DND-41 (cell line): ENCODE results near the gene CDC123.

Experiments used
- ATAC-seq: fragments of 200-7000 bp; cut with Tn5 transposase; 3 replicates; pipeline ENCODE4 v1.9.1; 2021; ENCODE audit warnings: low read depth; ENCODE audit not compliant: insufficient read depth
- DNase-seq: peaks from one replicate; pipeline ENCODE4 v3.0.0-alpha.2; 2020
- H2AFZ ChIP-seq: 2 replicates; pipeline ENCODE4 v1.6.0; 2012; ENCODE audit warnings: low read depth, low read length
- H3K27ac ChIP-seq: 2 replicates; pipeline ENCODE4 v1.5.1; 2012; ENCODE audit warnings: low read length, inconsistent platforms
- H3K27me3 ChIP-seq: fragments of 200-600 bp; sonication (generic); 2 replicates; pipeline ENCODE4 v1.6.0; 2012; ENCODE audit warnings: low read length, mild to moderate bottlenecking, inconsistent platforms; ENCODE audit not compliant: insufficient read depth, poor library complexity
- H3K36me3 ChIP-seq: 2 replicates; pipeline ENCODE4 v1.5.1; 2012; ENCODE audit warnings: low read length, inconsistent platforms; ENCODE audit not compliant: insufficient read depth
- H3K4me1 ChIP-seq: 2 replicates; pipeline ENCODE4 v1.5.1; 2012; ENCODE audit warnings: mild to moderate bottlenecking, low read length; ENCODE audit not compliant: insufficient read depth
- H3K4me2 ChIP-seq: 2 replicates; pipeline ENCODE4 v1.6.0; 2012; ENCODE audit warnings: mild to moderate bottlenecking, moderate library complexity, low read length, inconsistent platforms; ENCODE audit not compliant: insufficient read depth
- H3K4me3 ChIP-seq, 2 experiments: fragments of 200-600 bp in 1 of 2; shearing (Covaris generic) in 1 of 2; 2 replicates each; pipeline ENCODE4 v1.5.1; 2012 to 2016; ENCODE audit warnings: inconsistent platforms in 2 of 2, low read length in 2 of 2, mild to moderate bottlenecking in 2 of 2, low read depth in 1 of 2, moderate library complexity in 1 of 2
- H3K79me2 ChIP-seq: 2 replicates; pipeline ENCODE4 v1.6.0; 2012; ENCODE audit warnings: low read length, inconsistent platforms; ENCODE audit not compliant: insufficient read depth
- H3K9ac ChIP-seq: 2 replicates; pipeline ENCODE4 v1.6.0; 2012; ENCODE audit warnings: low read depth, mild to moderate bottlenecking, inconsistent platforms, low read length, moderate library complexity
- H3K9me3 ChIP-seq: 2 replicates; pipeline ENCODE4 v1.5.1; 2012; ENCODE audit warnings: low read length, moderate library complexity, mild to moderate bottlenecking, inconsistent platforms; ENCODE audit not compliant: insufficient read depth, severe bottlenecking
- H4K20me1 ChIP-seq: 2 replicates; pipeline ENCODE4 v1.6.0; 2012; ENCODE audit warnings: low read length; ENCODE audit not compliant: insufficient read depth
- CTCF ChIP-seq: IDR thresholded peaks from 2 replicates; pipeline ENCODE4 v1.5.1; 2012; ENCODE audit warnings: borderline replicate concordance, low read length, moderate library complexity, mild to moderate bottlenecking; ENCODE audit not compliant: poor library complexity, severe bottlenecking; ENCODE audit errors: extremely low read depth
- EZH2 ChIP-seq: IDR thresholded peaks from 3 replicates; pipeline ENCODE4 v1.6.1; 2012; ENCODE audit warnings: borderline replicate concordance, low read depth, mild to moderate bottlenecking, moderate library complexity, low read length, inconsistent platforms; ENCODE audit not compliant: severe bottlenecking

The CDC123 gene

GRCh38 chr10:12237265-12238220 lies 41.6 kb downstream of the CDC123 start:
- peaks cover 86% of the 10 kb centered on the region for H3K36me3 ChIP-seq
- no peak overlapping the region for H3K4me2 ChIP-seq
- H2AFZ ChIP-seq = no peak overlapping the region
- H3K9ac ChIP-seq = no peak overlapping the region
- DNase-seq (no peak), ATAC-seq (no peak)
- H3K79me2 ChIP-seq = peaks cover 8% of the 10 kb centered on the region; the same call in 1 of the 2 replicates
- H4K20me1 ChIP-seq = peaks cover 11% of the 10 kb centered on the region
- no peaks in the 10 kb centered on the region for H3K4me1 ChIP-seq
- H3K4me3 ChIP-seq = no peak overlapping the region
- no peaks in the 10 kb centered on the region for H3K9me3 ChIP-seq
- no peak overlapping the region for H3K27ac ChIP-seq
- no peaks in the 10 kb centered on the region for H3K27me3 ChIP-seq
- no peak for TF ChIP-seq CTCF
- TF ChIP-seq EZH2 = no peak

GRCh38 chr10:12238821-12239220 lies 42.8 kb downstream of the CDC123 start:
- Histone ChIP-seq H4K20me1 (peaks cover 11% of the 10 kb centered on the region), H2AFZ (no peak overlapping the region), H3K4me1 (no peaks in the 10 kb centered on the region), H3K4me2 (no peak overlapping the region), H3K4me3 (no peak overlapping the region), H3K27ac (no peak overlapping the region), H3K9me3 (no peaks in the 10 kb centered on the region), H3K36me3 (peaks cover 90% of the 10 kb centered on the region), H3K79me2 (peaks cover 8% of the 10 kb centered on the region; the same call in 1 of the 2 replicates), H3K9ac (no peak overlapping the region), H3K27me3 (no peaks in the 10 kb centered on the region)
- DNase-seq (no peak), ATAC-seq (no peak)
- no peak for TF ChIP-seq CTCF
- no peak for TF ChIP-seq EZH2

- Histone ChIP-seq H3K9me3 (no peaks in the 10 kb centered on the region), H3K4me1 (no peaks in the 10 kb centered on the region), H3K79me2 (peaks cover 8% of the 10 kb centered on the region; the same call in 1 of the 2 replicates), H3K4me2 (no peak overlapping the region), H3K4me3 (no peak overlapping the region), H3K36me3 (peaks cover 91% of the 10 kb centered on the region), H4K20me1 (peaks cover 11% of the 10 kb centered on the region), H3K27ac (no peak overlapping the region), H3K9ac (no peak overlapping the region), H2AFZ (no peak overlapping the region), H3K27me3 (no peaks in the 10 kb centered on the region)
- no peak for DNase-seq
- no peak for TF ChIP-seq EZH2
- no peak for TF ChIP-seq CTCF
- ATAC-seq = no peak
Measured at GRCh38 chr10:12241810-12242529, 46.0 kb downstream of the CDC123 start.
